Smooth muscle cell (in vitro differentiated cells): ENCODE data around the gene PKN1. TPM values are rescaled to one million over a fixed set of nuclear protein-coding genes. Genes with fewer than 3 reads are reported as not detected.

Source experiments
- DNase-seq: peaks from one replicate; lab custom pipeline; 2025; ENCODE audit not compliant: unreplicated experiment; lab: John Stamatoyannopoulos, UW
- H2AFZ ChIP-seq: fragments of 200-600 bp; sonication (generic); 2 replicates; pipeline ENCODE4 v1.6.0; 2016; ENCODE audit warnings: antibody characterized with exemption, low read depth, mild to moderate bottlenecking
- H3F3A ChIP-seq: fragments of 200-600 bp; sonication (generic); 2 replicates; pipeline ENCODE4 v1.6.0; 2017; ENCODE audit warnings: antibody characterized with exemption, low read depth
- H3K27ac ChIP-seq: fragments of 200-600 bp; sonication (generic); 2 replicates; pipeline ENCODE4 v1.5.1; 2016; ENCODE audit warnings: low read depth, mild to moderate bottlenecking
- H3K27me3 ChIP-seq: fragments of 200-600 bp; sonication (generic); 2 replicates; pipeline ENCODE4 v1.6.1; 2016; ENCODE audit warnings: low read depth, mild to moderate bottlenecking
- H3K36me3 ChIP-seq: fragments of 200-600 bp; sonication (generic); 2 replicates; pipeline ENCODE4 v1.5.1; 2016; ENCODE audit warnings: low read depth
- H3K4me1 ChIP-seq: fragments of 200-600 bp; sonication (generic); 2 replicates; pipeline ENCODE4 v1.5.1; 2016; ENCODE audit warnings: low read depth
- H3K4me2 ChIP-seq: fragments of 200-600 bp; sonication (generic); 2 replicates; pipeline ENCODE4 v1.6.0; 2016; ENCODE audit warnings: mild to moderate bottlenecking
- H3K4me3 ChIP-seq: fragments of 200-600 bp; sonication (generic); 2 replicates; pipeline ENCODE4 v1.5.1; 2016; ENCODE audit warnings: mild to moderate bottlenecking
- H3K79me2 ChIP-seq: fragments of 200-600 bp; sonication (generic); 2 replicates; pipeline ENCODE4 v1.6.0; 2016; ENCODE audit warnings: low read depth, mild to moderate bottlenecking
- H3K9ac ChIP-seq: fragments of 200-600 bp; sonication (generic); 2 replicates; pipeline ENCODE4 v1.6.0; 2016; ENCODE audit warnings: low read depth
- H3K9me3 ChIP-seq: fragments of 200-600 bp; sonication (generic); replicated peaks from 2 replicates; pipeline ENCODE4 v1.5.1; 2016; ENCODE audit warnings: low read depth
- H4K20me1 ChIP-seq: fragments of 200-600 bp; sonication (generic); 2 replicates; pipeline ENCODE4 v1.6.0; 2016; ENCODE audit warnings: low read depth
- CTCF ChIP-seq: fragments of 200-600 bp; sonication (generic); IDR thresholded peaks from 2 replicates; pipeline ENCODE4 v1.5.1; 2017; ENCODE audit warnings: borderline replicate concordance, mild to moderate bottlenecking, antibody characterized with exemption; ENCODE audit not compliant: insufficient read depth, poor library complexity, severe bottlenecking
- WGBS: methylation state at CpG from one replicate; pipeline ENCODE4 v1.1.7; 2016; ENCODE audit warnings: low lambda C conversion rate; 5-methylcytosine and 5-hydroxymethylcytosine counted together
- polyA plus RNA-seq: library from polyadenylated mRNA; unstranded; fragments of >200 nt; fragmentation: Nextera tagmentation; extraction: Ambion mirVana; gene quantifications from 2 replicates; pipeline ENCODE4 v1.2.1, GENCODE V29; 2016
- small RNA-seq: library from RNA; depleted of rRNA; stranded (forward); fragments of <200 nt; gene quantifications from one replicate; pipeline ENCODE3, GENCODE V24; 2014
- total RNA-seq: library from RNA; depleted of rRNA; stranded (reverse); fragments of >200 nt; gene quantifications from 2 replicates; pipeline ENCODE4 v1.2.3, GENCODE V29; 2014

Gene PKN1
- total and polyA plus RNA-seq, 2 experiments from 2014 or later = 28.0 to 64.8 TPM

GRCh38 chr19:14520543-14520942, 87.4 kb downstream of the PKN1 start:
- Histone ChIP-seq H3K36me3 (no peaks in the 10 kb centered on the region), H3K4me1 (peaks cover 9% of the 10 kb centered on the region), H3K9ac (no peak overlapping the region), H2AFZ (no peak overlapping the region), H3F3A (peaks cover 13% of the 10 kb centered on the region), H3K9me3 (no peaks in the 10 kb centered on the region), H3K27me3 (no peaks in the 10 kb centered on the region), H3K4me2 (no peak overlapping the region), H4K20me1 (peaks cover 26% of the 10 kb centered on the region), H3K79me2 (peaks cover 25% of the 10 kb centered on the region), H3K4me3 (no peak overlapping the region), H3K27ac (peak overlapping the region; percentile 92)
- DNase-seq = no peak
- TF ChIP-seq CTCF = no peak
- WGBS = 92% methylated on average over 4 of the region's 4 CpGs

Small RNA genes within 50 kb of the gene (small RNA-seq; reads per million reads assigned to genes)
- gene SNRPGP15 = 0.32 reads per million, percentile 7 among the genes with 10 or more reads in this experiment

Other genes with a start within 250 kb of the PKN1 start
- 11.3 and 12.9 TPM in 2 replicates for gene ADGRL1, start 227.1 kb upstream of the PKN1 start, total RNA-seq
- gene ADGRL1, start 227.1 kb upstream of the PKN1 start, polyA plus RNA-seq = 12.7 and 15.0 TPM in 2 replicates
- 2.6 and 3.0 TPM in 2 replicates for gene ADGRE5, start 51.9 kb upstream of the PKN1 start, total RNA-seq
- 5.5 and 5.6 TPM in 2 replicates for gene ADGRE5, start 51.9 kb upstream of the PKN1 start, polyA plus RNA-seq
- 18.2 and 23.1 TPM in 2 replicates for gene DDX39A, start 14.0 kb upstream of the PKN1 start, total RNA-seq
- 38.0 and 54.6 TPM in 2 replicates for gene DDX39A, start 14.0 kb upstream of the PKN1 start, polyA plus RNA-seq
- gene PTGER1, start 42.0 kb downstream of the PKN1 start, total RNA-seq = 0.27 TPM in 1 of 2 replicates, not detected in the other
- gene PTGER1, start 42.0 kb downstream of the PKN1 start, polyA plus RNA-seq = 1.0 TPM in 1 of 2 replicates, not detected in the other
- gene GIPC1, start 62.8 kb downstream of the PKN1 start, total RNA-seq = 73.0 and 81.8 TPM in 2 replicates
- gene GIPC1, start 62.8 kb downstream of the PKN1 start, polyA plus RNA-seq = 142 and 178 TPM in 2 replicates
- 96.1 and 114 TPM in 2 replicates for gene DNAJB1, start 85.1 kb downstream of the PKN1 start, total RNA-seq
- 152 and 175 TPM in 2 replicates for gene DNAJB1, start 85.1 kb downstream of the PKN1 start, polyA plus RNA-seq
- 80.6 and 86.1 TPM in 2 replicates for gene TECR, start 96.3 kb downstream of the PKN1 start, total RNA-seq
- 216 and 252 TPM in 2 replicates for gene TECR, start 96.3 kb downstream of the PKN1 start, polyA plus RNA-seq
- gene NDUFB7, start 138.8 kb downstream of the PKN1 start, total RNA-seq = 238 and 316 TPM in 2 replicates
- gene NDUFB7, start 138.8 kb downstream of the PKN1 start, polyA plus RNA-seq = 346 and 361 TPM in 2 replicates
- not detected in 2 replicates for gene CLEC17A, start 149.8 kb downstream of the PKN1 start, total RNA-seq
- gene CLEC17A, start 149.8 kb downstream of the PKN1 start, polyA plus RNA-seq = not detected in 2 replicates
- gene ADGRE3, start 241.5 kb downstream of the PKN1 start, total RNA-seq = not detected in 2 replicates
- not detected in 2 replicates for gene ADGRE3, start 241.5 kb downstream of the PKN1 start, polyA plus RNA-seq